Heart left ventricle (tissue), 13 donors: Measurements from ENCODE around the gene NCEH1.

ENCODE experiments used
- CTCF ChIP-seq, 12 donors: fragments of 200-600 bp; sonication (generic) in 4 of 12; IDR thresholded peaks; one replicate each; pipeline versions ENCODE4 v1.5.0 to v1.8.0; 2018 to 2022; ENCODE audit warnings: antibody characterized with exemption in 12 of 12, mild to moderate bottlenecking in 5 of 12
- POLR2A ChIP-seq, 2 donors: fragments of 450-650 bp; IDR thresholded peaks; one replicate each; pipeline ENCODE4 v1.6.1; 2017; ENCODE audit warnings: antibody characterized with exemption in 2 of 2, mild to moderate bottlenecking in 2 of 2, moderate library complexity in 2 of 2
- donor health status: ischemic (EF 13 %, LVEDD 7.1; RV severe dilation, severe dysfunction).
- donor health status: DM: no; HTN: yes; CAD: no.
- donor health status: DM: no; HTN: no; CAD: no.
- donor health status: ischemic (EF 25% LVEDD 6.9; RV normal size, moderate dysfunction).
- donor health status: ischemic (EF 25% LVEDD 5.7; RV mildly dilated, moderate dysfunction).
- donor health status: ischemic (EF 35%, LVEDD 5.7; RV mildly dilated, moderate dysfunction).
- donor health status: nonischemic (EF 11% LVEDD 7.7; RV severe dilation, severe dysfunction).
- donor health status: DM: yes; HTN: yes; CAD: no.
- donor health status: PGD.
- donor health status: ischemic (EF 29% LVEDD 5.4; RV normal size, mild dysfunction).
- donor health status: nonischemic (EF 23%, LVEDD 6.1; RV moderate dilation, normal function).

- TF ChIP-seq POLR2A (IDR thresholded peaks at IDR 0.05) (no peak), CTCF (IDR thresholded peaks at IDR 0.05) (no peak)
Measured at GRCh38 chr3:172624999-172625398, 85.9 kb downstream of the NCEH1 start.
